ENCODE measurements around the gene PRPF6. TPM values are rescaled to one million over a fixed set of nuclear protein-coding genes. Genes with fewer than 3 reads are reported as not detected.

The PRPF6 gene
- total RNA-seq, 2 donors from 2014 or later: 88.5 to 97.4 TPM

- H3K27me3 Mint-ChIP-seq: peaks cover 3% of the 10 kb centered on the region
- peak overlapping the region; percentile 75 for H3K4me3 Mint-ChIP-seq
- H3K27ac Mint-ChIP-seq: no peak overlapping the region
- no peaks in the 10 kb centered on the region for H3K9me3 Mint-ChIP-seq
- no peaks in the 10 kb centered on the region for H3K4me1 Mint-ChIP-seq
- peaks cover 6% of the 10 kb centered on the region for H3K36me3 Mint-ChIP-seq (ENCODE audit: low read depth)
- ATAC-seq (replicated peaks): no peak
Observed at GRCh38 chr20:64082126-64082731, 101.3 kb downstream of the PRPF6 start.

Other genes with a start within 250 kb of the PRPF6 start
- 10 to 100 TPM in 1 of 2 donors, 1 to 10 TPM in 1; 9.8 to 24.8 TPM for gene LIME1, start 244.5 kb upstream of the PRPF6 start, total RNA-seq
- 10 to 100 TPM; 30.5 to 35.1 TPM for gene SLC2A4RG, start 241.4 kb upstream of the PRPF6 start, total RNA-seq
- gene ZBTB46, start 149.9 kb upstream of the PRPF6 start, total RNA-seq: 1 to 10 TPM in 1 of 2 donors, under 1 TPM in 1; 0.54 to 6.2 TPM
- under 1 TPM in 1 of 2 donors, not detected in 1; 0.19 TPM for gene ABHD16B, start 119.6 kb upstream of the PRPF6 start, total RNA-seq
- 10 to 100 TPM; 54.8 to 92.9 TPM for gene TPD52L2, start 115.9 kb upstream of the PRPF6 start, total RNA-seq
- 10 to 100 TPM; 46.8 to 53.4 TPM for gene DNAJC5, start 86.0 kb upstream of the PRPF6 start, total RNA-seq
- 10 to 100 TPM; 27.5 to 36.2 TPM for gene UCKL1, start 24.7 kb upstream of the PRPF6 start, total RNA-seq
- gene ZNF512B, start 11.2 kb upstream of the PRPF6 start, total RNA-seq: 10 to 100 TPM; 13.9 to 21.3 TPM
- gene SAMD10, start 1.5 kb upstream of the PRPF6 start, total RNA-seq: 10 to 100 TPM; 21.4 to 32.7 TPM
- 10 to 100 TPM; 12.8 to 21.5 TPM for gene C20orf204, start 55.0 kb downstream of the PRPF6 start, total RNA-seq
- gene SOX18, start 68.5 kb downstream of the PRPF6 start, total RNA-seq: under 1 TPM; 0.13 to 0.22 TPM
- gene TCEA2, start 82.1 kb downstream of the PRPF6 start, total RNA-seq: 10 to 100 TPM; 52.0 to 79.9 TPM
- 10 to 100 TPM; 38.6 to 49.4 TPM for gene RGS19, start 98.4 kb downstream of the PRPF6 start, total RNA-seq
- under 1 TPM; 0.48 to 0.56 TPM for gene OPRL1, start 99.0 kb downstream of the PRPF6 start, total RNA-seq
- gene LKAAEAR1, start 103.3 kb downstream of the PRPF6 start, total RNA-seq: under 1 TPM in 1 of 2 donors, not detected in 1; 0.71 TPM
- gene NPBWR2, start 126.4 kb downstream of the PRPF6 start, total RNA-seq: not detected
- gene MYT1, start 183.3 kb downstream of the PRPF6 start, total RNA-seq: under 1 TPM in 1 of 2 donors, not detected in 1; 0.16 TPM

Data from activated T-helper 17 cell treated with anti-CD3 and anti-CD28 coated beads, Interleukin-2, amount 50 U/mL, for 72 hours (primary cell).